ENCODE results near the gene ZNF560.

ZNF560 gene

DNA sequence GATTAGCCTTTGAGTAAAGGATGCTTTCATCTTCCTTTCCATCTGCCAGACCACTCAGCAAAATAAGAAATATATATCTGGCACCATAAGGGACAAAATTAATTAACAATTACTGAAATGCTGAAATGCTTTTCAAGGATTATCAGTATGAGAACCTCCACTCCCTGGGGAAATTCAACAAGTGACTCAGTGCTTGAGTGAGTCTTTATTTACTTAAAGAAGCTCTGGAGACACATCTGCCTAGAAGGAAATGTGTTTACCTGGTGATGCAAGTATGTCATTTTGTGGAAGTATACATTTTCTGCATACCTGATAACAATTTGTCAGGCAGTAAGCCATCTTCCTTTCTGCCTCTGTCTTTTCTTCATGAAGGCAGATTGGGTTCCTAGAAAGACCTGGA is 23.4 kb downstream of the ZNF560 start:
- TF ChIP-seq CTCF (conservative IDR thresholded peaks at IDR 0.05; ENCODE audit: low read length) = no peak
- H3K4me3 ChIP-seq (ENCODE audit: low read length) = no peak overlapping the region
- DNase-seq (ENCODE audit: low read depth) = no peak

DNA sequence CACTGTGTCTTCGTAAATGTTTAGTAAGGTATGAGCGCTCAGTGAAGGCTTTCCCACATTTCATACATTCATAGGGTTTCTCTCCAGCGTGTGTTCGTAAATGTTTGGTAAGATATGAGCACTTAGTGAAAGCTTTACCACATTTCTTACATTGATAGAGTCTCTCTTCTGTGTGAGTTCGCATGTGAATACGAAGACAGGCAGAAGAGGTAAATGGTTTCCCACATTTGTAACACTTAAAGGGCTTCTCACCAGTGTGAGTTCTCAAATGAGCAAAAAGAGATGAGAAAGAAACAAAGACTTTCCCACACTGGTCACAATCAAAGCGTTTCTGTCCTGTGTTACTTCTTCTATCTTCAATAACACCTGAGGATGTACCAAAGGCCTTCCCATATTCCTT is 31.3 kb downstream of the ZNF560 start:
- no peak for DNase-seq (ENCODE audit: low read depth)
- no peak overlapping the region for H3K4me3 ChIP-seq (ENCODE audit: low read length)
- TF ChIP-seq CTCF (conservative IDR thresholded peaks at IDR 0.05; ENCODE audit: low read length) = no peak

- DNase-seq (ENCODE audit: low read depth) = no peak
- no peak overlapping the region for H3K4me3 ChIP-seq (ENCODE audit: low read length)
- TF ChIP-seq CTCF (conservative IDR thresholded peaks at IDR 0.05; ENCODE audit: low read length) = no peak
These were observed 36.5 kb downstream of the ZNF560 start for GRCh38 chr19:9461938-9462337.

DNA sequence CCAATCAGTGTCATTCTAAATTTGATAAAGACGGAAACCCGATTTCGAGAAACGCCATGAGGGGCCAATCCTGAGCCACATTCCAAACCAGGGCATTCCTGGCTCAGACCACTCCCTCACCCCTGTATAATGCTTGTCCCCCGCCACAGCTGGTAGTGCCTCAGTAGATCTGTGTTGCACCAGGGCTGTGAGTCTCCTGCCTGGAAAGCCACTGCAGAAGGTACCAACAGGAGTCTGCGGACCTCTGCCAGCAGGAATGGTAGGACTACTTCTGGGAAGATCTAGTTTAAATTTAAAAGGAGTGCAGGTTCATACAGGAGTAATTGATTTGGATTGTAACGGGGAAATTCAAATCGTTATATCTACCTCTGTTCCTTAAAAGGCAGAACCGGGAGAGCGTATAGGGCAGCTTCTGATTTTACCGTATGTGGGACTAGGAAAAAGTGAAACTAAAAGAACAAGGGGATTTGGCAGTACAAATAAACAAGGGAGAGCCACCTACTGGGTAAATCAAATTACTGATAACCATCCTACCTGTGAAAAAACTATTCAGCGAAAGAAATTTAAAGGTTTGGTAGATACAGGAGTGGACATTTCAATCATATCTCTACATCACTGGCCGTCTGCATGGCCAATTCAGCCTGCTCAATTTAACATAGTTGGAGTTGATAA is 42.3 kb downstream of the ZNF560 start:
- H3K4me3 ChIP-seq (ENCODE audit: low read length) = no peak overlapping the region
- DNase-seq (ENCODE audit: low read depth) = no peak
- no peak for TF ChIP-seq CTCF (conservative IDR thresholded peaks at IDR 0.05; ENCODE audit: low read length)

GRCh38 chr19:9453953-9454352 is 44.5 kb downstream of the ZNF560 start:
- no peak for DNase-seq (ENCODE audit: low read depth)
- H3K4me3 ChIP-seq (ENCODE audit: low read length) = no peak overlapping the region
- no peak for TF ChIP-seq CTCF (conservative IDR thresholded peaks at IDR 0.05; ENCODE audit: low read length)

- no peak for TF ChIP-seq CTCF (conservative IDR thresholded peaks at IDR 0.05; ENCODE audit: low read length)
- no peak overlapping the region for H3K4me3 ChIP-seq (ENCODE audit: low read length)
- DNase-seq (ENCODE audit: low read depth) = no peak
These were observed 53.4 kb downstream of the ZNF560 start for GRCh38 chr19:9445037-9445436.

GRCh38 chr19:9436358-9436757 is 62.1 kb downstream of the ZNF560 start:
- H3K4me3 ChIP-seq (ENCODE audit: low read length) = peak overlapping the region; percentile 90
- TF ChIP-seq CTCF (conservative IDR thresholded peaks at IDR 0.05; ENCODE audit: low read length) = no peak
- DNase-seq (ENCODE audit: low read depth) = no peak

Data from AG10803 (cell line).